Mammary epithelial cell (primary cell): Measurements from ENCODE around the gene PSMD2.

Source experiments
- CTCF ChIP-seq, 2 donors: IDR thresholded peaks in 1 of 2; conservative IDR thresholded peaks in 1 of 2; 2 replicates each; pipeline ENCODE4 v1.5.1; 2011 to 2012; ENCODE audit warnings: inconsistent platforms in 2 of 2, low read length in 2 of 2, mild to moderate bottlenecking in 2 of 2, control low read depth in 1 of 2, low read depth in 1 of 2; ENCODE audit not compliant: insufficient read depth in 1 of 2; ENCODE audit errors: extremely low read depth in 1 of 2
- EZH2 ChIP-seq: IDR thresholded peaks from 2 replicates; pipeline ENCODE4 v1.6.1; 2012; ENCODE audit warnings: low read length, inconsistent platforms, borderline replicate concordance

DNA sequence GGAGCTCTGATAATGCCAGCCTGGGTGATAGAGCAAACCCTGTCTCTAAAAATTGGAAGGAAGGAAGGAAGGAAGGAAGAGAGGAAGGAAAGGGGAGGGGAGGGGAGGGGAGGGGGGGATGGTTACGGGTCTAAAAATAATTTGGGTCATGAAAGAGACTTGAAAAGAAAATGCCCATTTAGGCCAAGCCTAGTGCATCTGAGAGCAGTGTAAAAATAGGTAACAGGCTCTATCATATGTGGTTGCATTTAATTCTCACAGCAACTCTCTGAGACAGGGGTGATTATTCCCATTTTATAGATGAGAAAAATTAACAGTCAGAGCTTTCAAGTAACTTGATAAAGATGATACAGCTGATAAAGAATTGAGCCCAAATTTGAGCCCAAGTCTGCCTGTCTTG, 26.8 kb upstream of the PSMD2 start:
- no peak for TF ChIP-seq CTCF (conservative IDR thresholded peaks at IDR 0.05 in 1 of 2, IDR thresholded peaks at IDR 0.05 in 1 of 2; ENCODE audit: extremely low read depth in 1 of 2, insufficient read depth in 1 of 2, low read depth in 1 of 2, low read length in 2 of 2)
- TF ChIP-seq EZH2 = no peak
